ENCODE results near the gene GNGT2. TPM values are rescaled to one million over a fixed set of nuclear protein-coding genes. Genes with fewer than 3 reads are reported as not detected.

The GNGT2 gene
- total and polyA plus RNA-seq, 2 of the 4 experiments (the other 2 are of a cell fraction): 0.18 to 0.79 TPM

- no peak overlapping the region for H3K23ac ChIP-seq (ENCODE audit: low read depth, low read length)
- H4K91ac ChIP-seq (ENCODE audit: insufficient read depth, low read depth, low read length): no peak overlapping the region
- ChIA-PET POLR2A (ENCODE audit: unreplicated experiment) (interaction anchor here (0.7 kb wide), 1 partner anchor 91 kb away, joined by 5 read pairs; no protein-coding TSS in a partner anchor), CTCF (no interaction called here)
- H4K5ac ChIP-seq (ENCODE audit: low read depth, low read length): no peak overlapping the region
- intact Hi-C loops (cut with micrococcal nuclease): loop anchor here (10.0 kb wide), 1 partner anchor 869 kb away; no protein-coding TSS in a partner anchor
- no peak overlapping the region for H3K18ac ChIP-seq (ENCODE audit: low read depth, low read length)
- H2BK5ac ChIP-seq (ENCODE audit: low read depth, low read length, poor library complexity, severe bottlenecking): no peak overlapping the region
- peaks cover 7% of the 10 kb centered on the region; the same call in 1 of the 2 replicates for H3K9me1 ChIP-seq (ENCODE audit: insufficient read depth, low read length)
- H3K79me1 ChIP-seq (ENCODE audit: low read depth in 1 of 2, low read length in 2 of 2): no peaks in the 10 kb centered on the region
- no peaks in the 10 kb centered on the region for H3K27me3 ChIP-seq (ENCODE audit: control insufficient read depth, insufficient read depth, low read length)
- dilution Hi-C loops (cut with HindIII; ENCODE audit: low sequenced_read_pairs, unreplicated experiment): no loop called here
- no peak overlapping the region for H4K8ac ChIP-seq (ENCODE audit: low read depth in 2 of 2, low read length in 2 of 2)
- no peak overlapping the region for H3K14ac ChIP-seq (replicated peaks; ENCODE audit: low read depth, low read length)
- no peaks in the 10 kb centered on the region for H3K36me3 ChIP-seq (ENCODE audit: control insufficient read depth, insufficient read depth, low read length)
- H2AFZ ChIP-seq (replicated peaks; ENCODE audit: low read length, poor library complexity): no peak overlapping the region
- TF ChIP-seq BHLHE40 (IDR thresholded peaks at IDR 0.05; ENCODE audit: low read depth, low read length) (no peak), RCOR1 (IDR thresholded peaks at IDR 0.05; ENCODE audit: insufficient replicate concordance, low read length) (no peak), FOS (IDR thresholded peaks at IDR 0.05; ENCODE audit: low read depth, low read length) (no peak), USF2 (IDR thresholded peaks at IDR 0.05; ENCODE audit: low read depth, low read length) (no peak), CEBPB (IDR thresholded peaks at IDR 0.05; ENCODE audit: low read depth, low read length) (no peak), RFX5 (IDR thresholded peaks at IDR 0.05; ENCODE audit: low read depth, low read length) (no peak), MXI1 (IDR thresholded peaks at IDR 0.05; ENCODE audit: borderline replicate concordance, low read depth, low read length) (no peak), SMC3 (IDR thresholded peaks at IDR 0.05; ENCODE audit: low read depth, low read length) (no peak)
- TF ChIP-seq, protein P1, sequence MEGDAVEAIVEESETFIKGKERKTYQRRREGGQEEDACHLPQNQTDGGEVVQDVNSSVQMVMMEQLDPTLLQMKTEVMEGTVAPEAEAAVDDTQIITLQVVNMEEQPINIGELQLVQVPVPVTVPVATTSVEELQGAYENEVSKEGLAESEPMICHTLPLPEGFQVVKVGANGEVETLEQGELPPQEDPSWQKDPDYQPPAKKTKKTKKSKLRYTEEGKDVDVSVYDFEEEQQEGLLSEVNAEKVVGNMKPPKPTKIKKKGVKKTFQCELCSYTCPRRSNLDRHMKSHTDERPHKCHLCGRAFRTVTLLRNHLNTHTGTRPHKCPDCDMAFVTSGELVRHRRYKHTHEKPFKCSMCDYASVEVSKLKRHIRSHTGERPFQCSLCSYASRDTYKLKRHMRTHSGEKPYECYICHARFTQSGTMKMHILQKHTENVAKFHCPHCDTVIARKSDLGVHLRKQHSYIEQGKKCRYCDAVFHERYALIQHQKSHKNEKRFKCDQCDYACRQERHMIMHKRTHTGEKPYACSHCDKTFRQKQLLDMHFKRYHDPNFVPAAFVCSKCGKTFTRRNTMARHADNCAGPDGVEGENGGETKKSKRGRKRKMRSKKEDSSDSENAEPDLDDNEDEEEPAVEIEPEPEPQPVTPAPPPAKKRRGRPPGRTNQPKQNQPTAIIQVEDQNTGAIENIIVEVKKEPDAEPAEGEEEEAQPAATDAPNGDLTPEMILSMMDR (conservative IDR thresholded peaks at IDR 0.05; ENCODE audit: low read depth, low read length): no peak
- TF ChIP-seq, protein P2, sequence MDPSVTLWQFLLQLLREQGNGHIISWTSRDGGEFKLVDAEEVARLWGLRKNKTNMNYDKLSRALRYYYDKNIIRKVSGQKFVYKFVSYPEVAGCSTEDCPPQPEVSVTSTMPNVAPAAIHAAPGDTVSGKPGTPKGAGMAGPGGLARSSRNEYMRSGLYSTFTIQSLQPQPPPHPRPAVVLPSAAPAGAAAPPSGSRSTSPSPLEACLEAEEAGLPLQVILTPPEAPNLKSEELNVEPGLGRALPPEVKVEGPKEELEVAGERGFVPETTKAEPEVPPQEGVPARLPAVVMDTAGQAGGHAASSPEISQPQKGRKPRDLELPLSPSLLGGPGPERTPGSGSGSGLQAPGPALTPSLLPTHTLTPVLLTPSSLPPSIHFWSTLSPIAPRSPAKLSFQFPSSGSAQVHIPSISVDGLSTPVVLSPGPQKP (IDR thresholded peaks at IDR 0.05; ENCODE audit: borderline replicate concordance, low read depth, low read length): no peak
- no peak overlapping the region for H3K4ac ChIP-seq (ENCODE audit: low read depth, low read length)
- H3K9me3 ChIP-seq (ENCODE audit: control insufficient read depth, insufficient read depth, low read length): no peaks in the 10 kb centered on the region
- BruUV-seq (replicated peaks): no TSS peak
- no CpG with 5 or more reads among the region's 4 CpGs for WGBS, 2 experiments (ENCODE audit: extremely low coverage in 2 of 2, insufficient read length in 1 of 2)
- in situ Hi-C loops (cut with MboI; ENCODE audit: low sequenced_read_pairs): no loop called here
- no peak overlapping the region for H2BK15ac ChIP-seq (ENCODE audit: low read depth, low read length)
- H2BK20ac ChIP-seq (ENCODE audit: low read depth, low read length): no peak overlapping the region
- DNase-seq (no peak), ATAC-seq (ENCODE audit: low read depth) (no peak)
- H3K27ac ChIP-seq (ENCODE audit: insufficient read depth, low read length): no peak overlapping the region
- no peak overlapping the region for H3K56ac ChIP-seq (ENCODE audit: extremely low read depth, insufficient read depth, low read length)
- H4K20me1 ChIP-seq (ENCODE audit: insufficient read depth, low read length): peaks cover 3% of the 10 kb centered on the region
- H3K9ac ChIP-seq (ENCODE audit: low read depth, low read length): no peak overlapping the region
- H2BK120ac ChIP-seq (ENCODE audit: low read depth, low read length): no peak overlapping the region
- no peak overlapping the region for H2AK5ac ChIP-seq (ENCODE audit: low read depth, low read length)
- no peaks in the 10 kb centered on the region for H3K4me1 ChIP-seq (ENCODE audit: control insufficient read depth, insufficient read depth, low read length)
- H2AK9ac ChIP-seq (replicated peaks; ENCODE audit: low read depth, low read length, poor library complexity): no peak overlapping the region
- H3K4me2 ChIP-seq (ENCODE audit: low read depth, low read length): no peak overlapping the region
- H3K4me3 ChIP-seq (ENCODE audit: insufficient read depth, low read depth, low read length): no peak overlapping the region
Measured at GRCh38 chr17:49195751-49196150, 14.6 kb downstream of the GNGT2 start.

Data from IMR-90 (cell line).